ENCODE data around the gene SNX30.

SNX30 gene

GRCh38 chr9:112854657-112855056 is 104.1 kb downstream of the SNX30 start:
- TF ChIP-seq TEAD4 (IDR thresholded peaks at IDR 0.05): no peak

GRCh38 chr9:112856200-112856599 is 105.6 kb downstream of the SNX30 start:
- TF ChIP-seq ZBTB7A (IDR thresholded peaks at IDR 0.05; ENCODE audit: low read depth) (no peak), YY1 (IDR thresholded peaks at IDR 0.05; ENCODE audit: low read depth) (no peak), CREB1 (IDR thresholded peaks at IDR 0.05; ENCODE audit: low read depth) (no peak), CEBPB (IDR thresholded peaks at IDR 0.05) (no peak), TAF1 (IDR thresholded peaks at IDR 0.05; ENCODE audit: low read depth) (no peak), TCF12 (IDR thresholded peaks at IDR 0.05; ENCODE audit: low read depth) (no peak), USF1 (IDR thresholded peaks at IDR 0.05) (no peak), EGR1 (IDR thresholded peaks at IDR 0.05) (no peak), FOXM1 (IDR thresholded peaks at IDR 0.05; ENCODE audit: borderline replicate concordance, low read depth) (no peak), TEAD4 (IDR thresholded peaks at IDR 0.05) (no peak), REST (IDR thresholded peaks at IDR 0.05; ENCODE audit: low read depth) (no peak), MAX (IDR thresholded peaks at IDR 0.05) (no peak), EP300 (IDR thresholded peaks at IDR 0.05; ENCODE audit: borderline replicate concordance) (no peak)

- TF ChIP-seq NFIC (IDR thresholded peaks at IDR 0.05) (no peak), EP300 (IDR thresholded peaks at IDR 0.05; ENCODE audit: borderline replicate concordance) (no peak), ZBTB7A (IDR thresholded peaks at IDR 0.05; ENCODE audit: low read depth) (no peak), TCF12 (IDR thresholded peaks at IDR 0.05; ENCODE audit: low read depth) (no peak), CREB1 (IDR thresholded peaks at IDR 0.05; ENCODE audit: low read depth) (no peak), YY1 (IDR thresholded peaks at IDR 0.05; ENCODE audit: low read depth) (no peak), TAF1 (IDR thresholded peaks at IDR 0.05; ENCODE audit: low read depth) (no peak), MAX (IDR thresholded peaks at IDR 0.05) (no peak), RAD21 (IDR thresholded peaks at IDR 0.05; ENCODE audit: low read depth) (no peak), CEBPB (IDR thresholded peaks at IDR 0.05) (no peak), REST (IDR thresholded peaks at IDR 0.05; ENCODE audit: low read depth) (no peak), FOXM1 (IDR thresholded peaks at IDR 0.05; ENCODE audit: borderline replicate concordance, low read depth) (no peak), TEAD4 (IDR thresholded peaks at IDR 0.05) (no peak), EGR1 (IDR thresholded peaks at IDR 0.05) (no peak), USF1 (IDR thresholded peaks at IDR 0.05) (no peak)
Measured at GRCh38 chr9:112856843-112857242, 106.3 kb downstream of the SNX30 start.

GRCh38 chr9:112858005-112858404 is 107.4 kb downstream of the SNX30 start:
- TF ChIP-seq USF1 (IDR thresholded peaks at IDR 0.05) (no peak), REST (IDR thresholded peaks at IDR 0.05; ENCODE audit: low read depth) (no peak), EGR1 (IDR thresholded peaks at IDR 0.05) (no peak), ZBTB7A (IDR thresholded peaks at IDR 0.05; ENCODE audit: low read depth) (no peak), MAX (IDR thresholded peaks at IDR 0.05) (no peak), CEBPB (IDR thresholded peaks at IDR 0.05) (no peak), TEAD4 (IDR thresholded peaks at IDR 0.05) (no peak), EP300 (IDR thresholded peaks at IDR 0.05; ENCODE audit: borderline replicate concordance) (no peak), YY1 (IDR thresholded peaks at IDR 0.05; ENCODE audit: low read depth) (no peak), RAD21 (IDR thresholded peaks at IDR 0.05; ENCODE audit: low read depth) (no peak), CREB1 (IDR thresholded peaks at IDR 0.05; ENCODE audit: low read depth) (no peak), TAF1 (IDR thresholded peaks at IDR 0.05; ENCODE audit: low read depth) (no peak), FOXM1 (IDR thresholded peaks at IDR 0.05; ENCODE audit: borderline replicate concordance, low read depth) (no peak)

Data from Ishikawa (cell line).